ENCODE data around the gene KIN.

GRCh38 chr10:7786430-7786829, 1.4 kb downstream of the KIN start:
- TF ChIP-seq CTCF (conservative IDR thresholded peaks at IDR 0.05; ENCODE audit: low read depth in 2 of 2): no peak
- no peak for TF ChIP-seq POLR2AphosphoS5 (IDR thresholded peaks at IDR 0.05; ENCODE audit: low read depth)
- no peak for TF ChIP-seq EZH2 (IDR thresholded peaks at IDR 0.05; ENCODE audit: low read depth, unreplicated experiment)
- TF ChIP-seq, protein P1, sequence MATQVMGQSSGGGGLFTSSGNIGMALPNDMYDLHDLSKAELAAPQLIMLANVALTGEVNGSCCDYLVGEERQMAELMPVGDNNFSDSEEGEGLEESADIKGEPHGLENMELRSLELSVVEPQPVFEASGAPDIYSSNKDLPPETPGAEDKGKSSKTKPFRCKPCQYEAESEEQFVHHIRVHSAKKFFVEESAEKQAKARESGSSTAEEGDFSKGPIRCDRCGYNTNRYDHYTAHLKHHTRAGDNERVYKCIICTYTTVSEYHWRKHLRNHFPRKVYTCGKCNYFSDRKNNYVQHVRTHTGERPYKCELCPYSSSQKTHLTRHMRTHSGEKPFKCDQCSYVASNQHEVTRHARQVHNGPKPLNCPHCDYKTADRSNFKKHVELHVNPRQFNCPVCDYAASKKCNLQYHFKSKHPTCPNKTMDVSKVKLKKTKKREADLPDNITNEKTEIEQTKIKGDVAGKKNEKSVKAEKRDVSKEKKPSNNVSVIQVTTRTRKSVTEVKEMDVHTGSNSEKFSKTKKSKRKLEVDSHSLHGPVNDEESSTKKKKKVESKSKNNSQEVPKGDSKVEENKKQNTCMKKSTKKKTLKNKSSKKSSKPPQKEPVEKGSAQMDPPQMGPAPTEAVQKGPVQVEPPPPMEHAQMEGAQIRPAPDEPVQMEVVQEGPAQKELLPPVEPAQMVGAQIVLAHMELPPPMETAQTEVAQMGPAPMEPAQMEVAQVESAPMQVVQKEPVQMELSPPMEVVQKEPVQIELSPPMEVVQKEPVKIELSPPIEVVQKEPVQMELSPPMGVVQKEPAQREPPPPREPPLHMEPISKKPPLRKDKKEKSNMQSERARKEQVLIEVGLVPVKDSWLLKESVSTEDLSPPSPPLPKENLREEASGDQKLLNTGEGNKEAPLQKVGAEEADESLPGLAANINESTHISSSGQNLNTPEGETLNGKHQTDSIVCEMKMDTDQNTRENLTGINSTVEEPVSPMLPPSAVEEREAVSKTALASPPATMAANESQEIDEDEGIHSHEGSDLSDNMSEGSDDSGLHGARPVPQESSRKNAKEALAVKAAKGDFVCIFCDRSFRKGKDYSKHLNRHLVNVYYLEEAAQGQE (IDR thresholded peaks at IDR 0.05; ENCODE audit: unreplicated experiment): no peak
- TF ChIP-seq, protein P2, sequence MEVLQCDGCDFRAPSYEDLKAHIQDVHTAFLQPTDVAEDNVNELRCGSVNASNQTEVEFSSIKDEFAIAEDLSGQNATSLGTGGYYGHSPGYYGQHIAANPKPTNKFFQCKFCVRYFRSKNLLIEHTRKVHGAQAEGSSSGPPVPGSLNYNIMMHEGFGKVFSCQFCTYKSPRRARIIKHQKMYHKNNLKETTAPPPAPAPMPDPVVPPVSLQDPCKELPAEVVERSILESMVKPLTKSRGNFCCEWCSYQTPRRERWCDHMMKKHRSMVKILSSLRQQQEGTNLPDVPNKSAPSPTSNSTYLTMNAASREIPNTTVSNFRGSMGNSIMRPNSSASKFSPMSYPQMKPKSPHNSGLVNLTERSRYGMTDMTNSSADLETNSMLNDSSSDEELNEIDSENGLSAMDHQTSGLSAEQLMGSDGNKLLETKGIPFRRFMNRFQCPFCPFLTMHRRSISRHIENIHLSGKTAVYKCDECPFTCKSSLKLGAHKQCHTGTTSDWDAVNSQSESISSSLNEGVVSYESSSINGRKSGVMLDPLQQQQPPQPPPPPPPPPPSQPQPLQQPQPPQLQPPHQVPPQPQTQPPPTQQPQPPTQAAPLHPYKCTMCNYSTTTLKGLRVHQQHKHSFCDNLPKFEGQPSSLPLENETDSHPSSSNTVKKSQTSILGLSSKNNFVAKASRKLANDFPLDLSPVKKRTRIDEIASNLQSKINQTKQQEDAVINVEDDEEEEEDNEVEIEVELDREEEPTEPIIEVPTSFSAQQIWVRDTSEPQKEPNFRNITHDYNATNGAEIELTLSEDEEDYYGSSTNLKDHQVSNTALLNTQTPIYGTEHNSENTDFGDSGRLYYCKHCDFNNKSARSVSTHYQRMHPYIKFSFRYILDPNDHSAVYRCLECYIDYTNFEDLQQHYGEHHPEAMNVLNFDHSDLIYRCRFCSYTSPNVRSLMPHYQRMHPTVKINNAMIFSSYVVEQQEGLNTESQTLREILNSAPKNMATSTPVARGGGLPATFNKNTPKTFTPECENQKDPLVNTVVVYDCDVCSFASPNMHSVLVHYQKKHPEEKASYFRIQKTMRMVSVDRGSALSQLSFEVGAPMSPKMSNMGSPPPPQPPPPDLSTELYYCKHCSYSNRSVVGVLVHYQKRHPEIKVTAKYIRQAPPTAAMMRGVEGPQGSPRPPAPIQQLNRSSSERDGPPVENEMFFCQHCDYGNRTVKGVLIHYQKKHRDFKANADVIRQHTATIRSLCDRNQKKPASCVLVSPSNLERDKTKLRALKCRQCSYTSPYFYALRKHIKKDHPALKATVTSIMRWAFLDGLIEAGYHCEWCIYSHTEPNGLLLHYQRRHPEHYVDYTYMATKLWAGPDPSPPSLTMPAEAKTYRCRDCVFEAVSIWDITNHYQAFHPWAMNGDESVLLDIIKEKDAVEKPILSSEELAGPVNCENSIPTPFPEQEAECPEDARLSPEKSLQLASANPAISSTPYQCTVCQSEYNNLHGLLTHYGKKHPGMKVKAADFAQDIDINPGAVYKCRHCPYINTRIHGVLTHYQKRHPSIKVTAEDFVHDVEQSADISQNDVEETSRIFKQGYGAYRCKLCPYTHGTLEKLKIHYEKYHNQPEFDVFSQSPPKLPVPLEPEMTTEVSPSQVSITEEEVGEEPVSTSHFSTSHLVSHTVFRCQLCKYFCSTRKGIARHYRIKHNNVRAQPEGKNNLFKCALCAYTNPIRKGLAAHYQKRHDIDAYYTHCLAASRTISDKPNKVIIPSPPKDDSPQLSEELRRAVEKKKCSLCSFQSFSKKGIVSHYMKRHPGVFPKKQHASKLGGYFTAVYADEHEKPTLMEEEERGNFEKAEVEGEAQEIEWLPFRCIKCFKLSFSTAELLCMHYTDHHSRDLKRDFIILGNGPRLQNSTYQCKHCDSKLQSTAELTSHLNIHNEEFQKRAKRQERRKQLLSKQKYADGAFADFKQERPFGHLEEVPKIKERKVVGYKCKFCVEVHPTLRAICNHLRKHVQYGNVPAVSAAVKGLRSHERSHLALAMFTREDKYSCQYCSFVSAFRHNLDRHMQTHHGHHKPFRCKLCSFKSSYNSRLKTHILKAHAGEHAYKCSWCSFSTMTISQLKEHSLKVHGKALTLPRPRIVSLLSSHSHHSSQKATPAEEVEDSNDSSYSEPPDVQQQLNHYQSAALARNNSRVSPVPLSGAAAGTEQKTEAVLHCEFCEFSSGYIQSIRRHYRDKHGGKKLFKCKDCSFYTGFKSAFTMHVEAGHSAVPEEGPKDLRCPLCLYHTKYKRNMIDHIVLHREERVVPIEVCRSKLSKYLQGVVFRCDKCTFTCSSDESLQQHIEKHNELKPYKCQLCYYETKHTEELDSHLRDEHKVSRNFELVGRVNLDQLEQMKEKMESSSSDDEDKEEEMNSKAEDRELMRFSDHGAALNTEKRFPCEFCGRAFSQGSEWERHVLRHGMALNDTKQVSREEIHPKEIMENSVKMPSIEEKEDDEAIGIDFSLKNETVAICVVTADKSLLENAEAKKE (CRISPR knock-in tag; IDR thresholded peaks at IDR 0.05): no peak

Data from GM23338 (cell line).